Peyer's patch (tissue), 4 donors: Measurements from ENCODE around the gene OSCP1. TPM values are rescaled to one million over a fixed set of nuclear protein-coding genes. Genes with fewer than 3 reads are reported as not detected.

Experiments
- DNase-seq, 3 donors: peaks; one replicate each; pipeline ENCODE4 v3.0.0-alpha.2; 2017 to 2019
- H3K27ac ChIP-seq, 4 donors: fragments of 200-600 bp; sonication (generic); one replicate each; pipeline ENCODE4 v1.5.1; 2016 to 2019
- H3K27me3 ChIP-seq, 2 donors: fragments of 200-600 bp; sonication (generic); one replicate each; pipeline ENCODE4 v1.5.1; 2019
- H3K36me3 ChIP-seq, 3 donors: fragments of 200-600 bp; sonication (generic); one replicate each; pipeline ENCODE4 v1.5.1; 2016 to 2019
- H3K4me1 ChIP-seq, 4 donors: fragments of 200-600 bp; sonication (generic); one replicate each; pipeline ENCODE4 v1.5.1; 2016 to 2019
- H3K4me3 ChIP-seq, 4 donors: fragments of 200-600 bp; sonication (generic); 1 replicate in 3 of 4; 2 replicates in 1 of 4; pipeline ENCODE4 v1.5.1; 2016 to 2019; ENCODE audit warnings: mild to moderate bottlenecking in 1 of 4
- H3K9me3 ChIP-seq, 4 donors: fragments of 200-600 bp; sonication (generic); one replicate each; pipeline ENCODE4 v1.5.1; 2016 to 2019; ENCODE audit warnings: mild to moderate bottlenecking in 1 of 4
- CTCF ChIP-seq, 6 experiments: fragments of 450-650 bp in 4 of 6; fragments of 200-600 bp in 2 of 6; sonication (generic) in 1 of 6; IDR thresholded peaks; one replicate each; pipeline ENCODE4 v1.5.1; 2017 to 2019; ENCODE audit warnings: antibody characterized with exemption in 6 of 6, mild to moderate bottlenecking in 3 of 6, moderate library complexity in 1 of 6
- POLR2A ChIP-seq, 2 donors: fragments of 450-650 bp; IDR thresholded peaks; one replicate each; pipeline ENCODE4 v1.5.1; 2017; ENCODE audit warnings: antibody characterized with exemption in 2 of 2, mild to moderate bottlenecking in 2 of 2, moderate library complexity in 2 of 2
- total RNA-seq, 4 donors: library from RNA; depleted of rRNA; stranded (reverse); fragments of >200 nt; gene quantifications; one replicate each; pipeline ENCODE4 v1.1.0, GENCODE V29; 2016

OSCP1 gene
- total RNA-seq, 4 donors from 2014 or later: 0.67 to 9.9 (median 3.2) TPM

GRCh38 chr1:36391271-36391670 lies 59.0 kb downstream of the OSCP1 start:
- peaks cover 0 to 22% (median 0%) of the 10 kb centered on the region in 3 donors for H3K36me3 ChIP-seq
- DNase-seq: no peak
- TF ChIP-seq POLR2A (IDR thresholded peaks at IDR 0.05) (no peak), CTCF (IDR thresholded peaks at IDR 0.05) (no peak)
- H3K4me1 ChIP-seq: peaks cover 6 to 32% (median 23%) of the 10 kb centered on the region in 4 donors
- H3K9me3 ChIP-seq: no peaks in the 10 kb centered on the region
- H3K27me3 ChIP-seq: no peaks in the 10 kb centered on the region
- H3K4me3 ChIP-seq: peak overlapping the region in 1 of 4 donors; percentile 4
- peak overlapping the region in 2 of 4 donors; percentile 47 to 98 for H3K27ac ChIP-seq

GRCh38 chr1:36390411-36390810 lies 59.8 kb downstream of the OSCP1 start:
- Histone ChIP-seq H3K4me3 (no peak overlapping the region), H3K27me3 (no peaks in the 10 kb centered on the region), H3K36me3 (peaks cover 0 to 22% (median 0%) of the 10 kb centered on the region in 3 donors), H3K4me1 (peaks cover 6 to 32% (median 21%) of the 10 kb centered on the region in 4 donors), H3K27ac (peak overlapping the region in 3 of 4 donors; percentile 10 to 98 (median 47)), H3K9me3 (no peaks in the 10 kb centered on the region)
- peak in 1 of 3 donors; percentile 40 for DNase-seq
- TF ChIP-seq CTCF (IDR thresholded peaks at IDR 0.05): no peak
- TF ChIP-seq POLR2A (IDR thresholded peaks at IDR 0.05): no peak

DNA sequence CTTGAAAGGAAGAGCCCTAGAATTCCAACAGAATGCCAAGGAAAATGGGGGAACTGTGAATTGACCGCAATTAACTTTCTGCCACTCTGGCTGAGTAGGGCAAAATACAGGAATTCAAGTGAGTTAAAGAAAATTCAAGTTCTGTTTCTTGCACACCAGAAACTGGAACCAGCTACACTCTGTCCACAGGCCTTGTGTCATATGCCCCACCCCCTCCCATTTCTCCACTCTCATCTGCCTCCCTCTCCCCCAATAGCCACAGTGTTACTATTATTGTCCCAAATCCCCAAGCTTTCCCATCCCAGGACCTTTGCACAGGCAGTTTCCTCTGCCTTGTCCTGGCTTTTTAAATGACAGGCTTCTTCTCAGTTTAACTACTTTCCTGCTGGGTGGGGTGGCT lies 60.3 kb downstream of the OSCP1 start:
- Histone ChIP-seq H3K27me3 (no peaks in the 10 kb centered on the region), H3K4me1 (peaks cover 6 to 32% (median 21%) of the 10 kb centered on the region in 4 donors), H3K9me3 (no peaks in the 10 kb centered on the region), H3K36me3 (peaks cover 0 to 22% (median 0%) of the 10 kb centered on the region in 3 donors), H3K4me3 (no peak overlapping the region), H3K27ac (peak overlapping the region in 2 of 4 donors; percentile 10 to 98)
- TF ChIP-seq CTCF (IDR thresholded peaks at IDR 0.05) (no peak), POLR2A (IDR thresholded peaks at IDR 0.05) (no peak)
- DNase-seq: peak in 1 of 3 donors; percentile 57

DNA sequence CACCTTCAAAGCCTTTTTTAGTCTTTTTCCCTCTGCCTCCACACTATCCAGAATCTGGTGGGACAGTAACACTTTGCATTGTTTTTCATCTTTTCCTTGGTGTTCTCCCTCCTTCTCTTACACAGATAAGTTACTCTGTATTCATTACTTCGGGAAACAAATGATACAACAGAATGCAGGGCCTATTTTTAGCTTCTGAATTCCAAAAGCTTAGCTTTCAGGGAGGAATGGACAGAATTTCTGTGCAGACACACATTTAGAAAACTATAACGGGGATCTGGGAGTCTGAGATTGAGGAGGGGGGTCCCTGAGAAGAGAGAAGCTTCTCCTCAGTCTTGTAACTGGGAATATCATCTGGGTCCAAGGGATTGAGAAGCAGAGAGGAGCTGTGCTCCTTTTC lies 61.0 kb downstream of the OSCP1 start:
- Histone ChIP-seq H3K9me3 (no peaks in the 10 kb centered on the region), H3K36me3 (peaks cover 0 to 22% (median 0%) of the 10 kb centered on the region in 3 donors), H3K4me3 (no peak overlapping the region), H3K27ac (peak overlapping the region in 3 of 4 donors; percentile 10 to 98 (median 98)), H3K4me1 (peaks cover 6 to 36% (median 26%) of the 10 kb centered on the region in 4 donors), H3K27me3 (no peaks in the 10 kb centered on the region)
- no peak for DNase-seq
- TF ChIP-seq POLR2A (IDR thresholded peaks at IDR 0.05): no peak
- no peak for TF ChIP-seq CTCF (IDR thresholded peaks at IDR 0.05)

- peaks cover 6 to 51% (median 28%) of the 10 kb centered on the region in 4 donors for H3K4me1 ChIP-seq
- H3K9me3 ChIP-seq: no peaks in the 10 kb centered on the region
- TF ChIP-seq CTCF (IDR thresholded peaks at IDR 0.05) (no peak), POLR2A (IDR thresholded peaks at IDR 0.05) (no peak)
- H3K27ac ChIP-seq: peak overlapping the region; percentile 97 to 99 (median 98)
- peak in 1 of 3 donors; percentile 46 for DNase-seq
- no peaks in the 10 kb centered on the region for H3K27me3 ChIP-seq
- peak overlapping the region in 2 of 4 donors; percentile 79 to 97 for H3K4me3 ChIP-seq
- peaks cover 0 to 10% (median 0%) of the 10 kb centered on the region in 3 donors for H3K36me3 ChIP-seq
Observed at GRCh38 chr1:36387141-36387949, 62.9 kb downstream of the OSCP1 start.
